ENCODE results near the gene KLF15.

Gene KLF15

GRCh38 chr3:126317029-126317996, 39.9 kb downstream of the KLF15 start:
- Histone ChIP-seq H3K36me3 (no peaks in the 10 kb centered on the region), H3K4me1 (ENCODE audit: control insufficient read depth in 1 of 2, insufficient read depth in 1 of 2, low read depth in 1 of 2, low read length in 1 of 2) (no peaks in the 10 kb centered on the region)
- TF ChIP-seq, protein P1, sequence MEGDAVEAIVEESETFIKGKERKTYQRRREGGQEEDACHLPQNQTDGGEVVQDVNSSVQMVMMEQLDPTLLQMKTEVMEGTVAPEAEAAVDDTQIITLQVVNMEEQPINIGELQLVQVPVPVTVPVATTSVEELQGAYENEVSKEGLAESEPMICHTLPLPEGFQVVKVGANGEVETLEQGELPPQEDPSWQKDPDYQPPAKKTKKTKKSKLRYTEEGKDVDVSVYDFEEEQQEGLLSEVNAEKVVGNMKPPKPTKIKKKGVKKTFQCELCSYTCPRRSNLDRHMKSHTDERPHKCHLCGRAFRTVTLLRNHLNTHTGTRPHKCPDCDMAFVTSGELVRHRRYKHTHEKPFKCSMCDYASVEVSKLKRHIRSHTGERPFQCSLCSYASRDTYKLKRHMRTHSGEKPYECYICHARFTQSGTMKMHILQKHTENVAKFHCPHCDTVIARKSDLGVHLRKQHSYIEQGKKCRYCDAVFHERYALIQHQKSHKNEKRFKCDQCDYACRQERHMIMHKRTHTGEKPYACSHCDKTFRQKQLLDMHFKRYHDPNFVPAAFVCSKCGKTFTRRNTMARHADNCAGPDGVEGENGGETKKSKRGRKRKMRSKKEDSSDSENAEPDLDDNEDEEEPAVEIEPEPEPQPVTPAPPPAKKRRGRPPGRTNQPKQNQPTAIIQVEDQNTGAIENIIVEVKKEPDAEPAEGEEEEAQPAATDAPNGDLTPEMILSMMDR (IDR thresholded peaks at IDR 0.05): no peak

GRCh38 chr3:126316501-126316939, 40.7 kb downstream of the KLF15 start:
- TF ChIP-seq, protein P1 (IDR thresholded peaks at IDR 0.05): no peak
- no peaks in the 10 kb centered on the region for H3K27me3 ChIP-seq
- no peaks in the 10 kb centered on the region for H3K9me3 ChIP-seq
- H3K36me3 ChIP-seq: no peaks in the 10 kb centered on the region
- H3K27ac ChIP-seq: no peak overlapping the region
- no peaks in the 10 kb centered on the region for H3K4me1 ChIP-seq (ENCODE audit: control insufficient read depth in 1 of 2, insufficient read depth in 1 of 2, low read depth in 1 of 2, low read length in 1 of 2)
- H3K4me3 ChIP-seq (ENCODE audit: low read depth in 1 of 2, low read length in 1 of 2): no peak overlapping the region

More at GRCh38 chr3:126317029-126317996, 39.9 kb downstream of the KLF15 start:
- no peaks in the 10 kb centered on the region for H3K27me3 ChIP-seq
- no peaks in the 10 kb centered on the region for H3K9me3 ChIP-seq
- H3K4me3 ChIP-seq (ENCODE audit: low read depth in 1 of 2, low read length in 1 of 2): no peak overlapping the region
- H3K27ac ChIP-seq: no peak overlapping the region

GRCh38 chr3:126316031-126316461, 41.2 kb downstream of the KLF15 start:
- Histone ChIP-seq H3K4me3 (ENCODE audit: low read depth in 1 of 2, low read length in 1 of 2) (no peak overlapping the region), H3K27me3 (no peaks in the 10 kb centered on the region), H3K4me1 (ENCODE audit: control insufficient read depth in 1 of 2, insufficient read depth in 1 of 2, low read depth in 1 of 2, low read length in 1 of 2) (no peaks in the 10 kb centered on the region), H3K36me3 (no peaks in the 10 kb centered on the region), H3K9me3 (no peaks in the 10 kb centered on the region), H3K27ac (no peak overlapping the region)
- TF ChIP-seq, protein P1 (IDR thresholded peaks at IDR 0.05): no peak

GRCh38 chr3:126314790-126315658, 42.2 kb downstream of the KLF15 start:
- no peak overlapping the region for H3K27ac ChIP-seq
- H3K9me3 ChIP-seq: no peaks in the 10 kb centered on the region
- no peak overlapping the region for H3K4me3 ChIP-seq (ENCODE audit: low read depth in 1 of 2, low read length in 1 of 2)
- H3K36me3 ChIP-seq: no peaks in the 10 kb centered on the region
- H3K27me3 ChIP-seq: no peaks in the 10 kb centered on the region
- no peaks in the 10 kb centered on the region for H3K4me1 ChIP-seq (ENCODE audit: control insufficient read depth in 1 of 2, insufficient read depth in 1 of 2, low read depth in 1 of 2, low read length in 1 of 2)
- TF ChIP-seq, protein P1 (IDR thresholded peaks at IDR 0.05): no peak

GRCh38 chr3:126314305-126314789, 42.9 kb downstream of the KLF15 start:
- Histone ChIP-seq H3K36me3 (no peaks in the 10 kb centered on the region), H3K4me3 (ENCODE audit: low read depth in 1 of 2, low read length in 1 of 2) (no peak overlapping the region)

More at GRCh38 chr3:126314305-126314789, 42.9 kb downstream of the KLF15 start:
- Histone ChIP-seq H3K27ac (no peak overlapping the region), H3K4me1 (ENCODE audit: control insufficient read depth in 1 of 2, insufficient read depth in 1 of 2, low read depth in 1 of 2, low read length in 1 of 2) (no peaks in the 10 kb centered on the region), H3K27me3 (no peaks in the 10 kb centered on the region), H3K9me3 (no peaks in the 10 kb centered on the region)
- TF ChIP-seq, protein P1 (IDR thresholded peaks at IDR 0.05): no peak
